ENCODE measurements around the gene GEMIN7.
A peak's percentile ranks its signal among the peaks of the same experiment; 100 is the strongest.

GEMIN7 gene

DNA sequence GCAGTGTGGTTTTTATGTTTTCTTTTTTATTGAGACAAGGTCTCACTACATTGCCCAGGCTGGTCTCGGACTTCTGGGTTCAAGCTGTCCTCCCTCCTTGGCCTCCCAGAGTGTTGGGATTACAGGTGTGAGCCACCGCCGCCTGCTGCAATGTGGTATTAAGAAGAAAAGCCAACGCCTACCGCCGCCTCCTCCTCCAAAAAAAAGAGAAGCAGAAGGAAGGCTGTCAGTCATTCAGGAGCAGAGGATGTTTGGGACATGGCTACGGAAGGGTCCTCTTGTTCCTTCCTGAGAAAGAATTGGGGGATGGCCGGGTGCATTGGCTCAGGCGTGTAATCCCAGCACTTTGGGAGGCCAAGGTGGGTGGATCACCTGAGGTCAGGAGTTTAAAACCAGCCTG lies 15.1 kb downstream of the GEMIN7 start:
- Mint-ChIP-seq H3K36me3 (ENCODE audit: low read depth) (peaks cover 26% of the 10 kb centered on the region), H3K4me1 (peaks cover 76% of the 10 kb centered on the region), H3K27ac (peak overlapping the region; percentile 92), H3K27me3 (ENCODE audit: low read depth, poor library complexity) (no peaks in the 10 kb centered on the region), H3K9me3 (no peaks in the 10 kb centered on the region), H3K4me3 (peak overlapping the region; percentile 98)
- TF ChIP-seq, protein P1, sequence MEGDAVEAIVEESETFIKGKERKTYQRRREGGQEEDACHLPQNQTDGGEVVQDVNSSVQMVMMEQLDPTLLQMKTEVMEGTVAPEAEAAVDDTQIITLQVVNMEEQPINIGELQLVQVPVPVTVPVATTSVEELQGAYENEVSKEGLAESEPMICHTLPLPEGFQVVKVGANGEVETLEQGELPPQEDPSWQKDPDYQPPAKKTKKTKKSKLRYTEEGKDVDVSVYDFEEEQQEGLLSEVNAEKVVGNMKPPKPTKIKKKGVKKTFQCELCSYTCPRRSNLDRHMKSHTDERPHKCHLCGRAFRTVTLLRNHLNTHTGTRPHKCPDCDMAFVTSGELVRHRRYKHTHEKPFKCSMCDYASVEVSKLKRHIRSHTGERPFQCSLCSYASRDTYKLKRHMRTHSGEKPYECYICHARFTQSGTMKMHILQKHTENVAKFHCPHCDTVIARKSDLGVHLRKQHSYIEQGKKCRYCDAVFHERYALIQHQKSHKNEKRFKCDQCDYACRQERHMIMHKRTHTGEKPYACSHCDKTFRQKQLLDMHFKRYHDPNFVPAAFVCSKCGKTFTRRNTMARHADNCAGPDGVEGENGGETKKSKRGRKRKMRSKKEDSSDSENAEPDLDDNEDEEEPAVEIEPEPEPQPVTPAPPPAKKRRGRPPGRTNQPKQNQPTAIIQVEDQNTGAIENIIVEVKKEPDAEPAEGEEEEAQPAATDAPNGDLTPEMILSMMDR (IDR thresholded peaks at IDR 0.05), result no peak
- no peak for DNase-seq

DNA sequence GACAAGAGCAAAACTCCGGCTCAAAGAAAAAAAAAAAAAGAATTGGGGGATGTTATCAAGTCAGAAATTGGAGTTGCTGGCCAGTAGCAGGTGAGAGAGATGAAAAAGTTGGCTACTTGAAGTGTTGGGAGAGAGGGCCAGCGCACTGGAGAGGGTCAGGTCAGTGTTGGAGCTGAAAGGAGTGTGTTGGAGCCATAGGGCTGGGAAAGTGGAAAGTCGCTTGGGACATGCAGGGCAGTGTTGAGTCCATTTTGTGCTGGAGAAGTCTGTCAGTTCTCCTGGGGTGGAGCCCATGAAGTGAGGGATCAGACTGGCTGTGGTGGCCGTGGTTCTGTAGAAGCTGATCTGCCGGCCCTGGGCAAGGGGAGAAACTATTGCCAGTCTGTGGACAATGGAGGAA lies 15.6 kb downstream of the GEMIN7 start:
- Mint-ChIP-seq H3K4me3 (peak overlapping the region; percentile 98), H3K4me1 (peaks cover 81% of the 10 kb centered on the region), H3K27me3 (ENCODE audit: low read depth, poor library complexity) (no peaks in the 10 kb centered on the region), H3K9me3 (no peaks in the 10 kb centered on the region), H3K27ac (no peak overlapping the region), H3K36me3 (ENCODE audit: low read depth) (peaks cover 23% of the 10 kb centered on the region)
- TF ChIP-seq, protein P1 (IDR thresholded peaks at IDR 0.05), result no peak
- DNase-seq, result no peak

DNA sequence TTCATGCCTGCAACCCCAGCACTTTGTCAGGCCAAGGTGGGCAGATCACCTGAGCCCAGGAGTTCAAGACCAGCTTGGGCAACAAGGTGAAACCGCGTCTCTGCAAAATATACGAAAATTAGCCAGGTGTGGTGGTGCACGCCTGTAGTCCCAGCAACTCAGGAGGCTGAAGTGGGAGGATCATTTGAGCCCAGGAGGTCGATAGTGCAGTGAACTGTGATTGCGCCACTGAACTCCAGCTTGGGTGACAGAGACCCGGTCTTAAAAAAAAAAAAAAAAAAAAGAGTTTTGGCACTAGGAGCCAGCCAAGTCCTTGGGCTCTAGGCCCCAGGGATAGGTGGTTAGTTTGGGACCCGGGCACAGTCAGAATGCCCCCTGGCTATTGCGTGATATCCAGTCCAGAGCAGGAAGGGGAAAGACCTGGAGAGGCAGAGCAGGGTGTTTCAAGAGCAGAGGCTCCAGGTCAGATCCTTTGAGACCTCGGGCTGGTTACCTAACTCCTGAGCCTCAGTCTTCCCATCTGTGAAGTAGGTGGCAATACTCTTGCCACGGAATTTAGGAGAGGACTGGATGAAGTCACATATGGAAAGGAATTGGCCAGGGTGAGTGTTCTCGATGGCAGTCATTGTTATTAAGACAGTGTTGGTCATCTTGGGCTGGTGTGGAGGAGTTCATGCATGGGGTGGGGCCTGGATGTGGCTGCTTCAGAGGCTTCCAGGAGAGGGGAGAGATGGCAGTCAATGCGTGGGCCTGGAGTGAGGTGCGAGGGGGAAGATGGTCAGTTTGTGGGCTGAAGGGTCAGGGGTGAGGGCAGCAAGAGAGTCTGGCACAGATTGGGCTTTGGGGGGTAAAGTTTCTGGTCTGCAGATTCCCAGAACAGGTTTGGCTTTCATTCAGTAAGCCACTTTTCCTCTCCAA lies 16.7 kb downstream of the GEMIN7 start:
- peaks cover 18% of the 10 kb centered on the region for H3K36me3 Mint-ChIP-seq (ENCODE audit: low read depth)
- TF ChIP-seq, protein P1 (IDR thresholded peaks at IDR 0.05), result no peak
- DNase-seq, result no peak
- no peaks in the 10 kb centered on the region for H3K27me3 Mint-ChIP-seq (ENCODE audit: low read depth, poor library complexity)
- H3K9me3 Mint-ChIP-seq, result no peaks in the 10 kb centered on the region
- H3K27ac Mint-ChIP-seq, result peak overlapping the region; percentile 71
- H3K4me1 Mint-ChIP-seq, result peaks cover 82% of the 10 kb centered on the region
- H3K4me3 Mint-ChIP-seq, result peak overlapping the region; percentile 41

DNA sequence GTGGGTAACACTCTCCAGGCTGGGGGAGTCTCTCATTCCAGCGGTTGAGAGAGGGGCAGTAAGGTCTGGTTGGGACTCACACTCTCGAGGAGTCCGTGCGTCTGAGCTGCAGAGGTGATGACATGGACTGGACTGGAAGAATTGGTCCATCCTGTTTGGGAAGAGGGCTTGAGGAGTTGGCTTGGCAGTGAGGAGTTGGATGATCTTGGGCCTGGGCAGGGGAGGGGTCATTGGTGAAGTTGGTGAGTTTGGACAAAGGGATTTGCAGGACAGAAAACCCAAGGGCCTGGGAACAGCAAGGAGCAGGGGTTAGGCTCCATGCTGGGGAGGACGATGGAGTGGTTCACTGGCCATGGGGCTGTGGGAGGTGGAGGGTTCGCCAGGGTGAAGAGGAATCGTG lies 17.6 kb downstream of the GEMIN7 start:
- no peak for DNase-seq
- Mint-ChIP-seq H3K36me3 (ENCODE audit: low read depth) (peaks cover 12% of the 10 kb centered on the region), H3K27ac (peak overlapping the region; percentile 5), H3K4me3 (peak overlapping the region; percentile 23), H3K9me3 (no peaks in the 10 kb centered on the region), H3K4me1 (peaks cover 84% of the 10 kb centered on the region), H3K27me3 (ENCODE audit: low read depth, poor library complexity) (peaks cover 4% of the 10 kb centered on the region)
- TF ChIP-seq, protein P1 (IDR thresholded peaks at IDR 0.05), result no peak

DNA sequence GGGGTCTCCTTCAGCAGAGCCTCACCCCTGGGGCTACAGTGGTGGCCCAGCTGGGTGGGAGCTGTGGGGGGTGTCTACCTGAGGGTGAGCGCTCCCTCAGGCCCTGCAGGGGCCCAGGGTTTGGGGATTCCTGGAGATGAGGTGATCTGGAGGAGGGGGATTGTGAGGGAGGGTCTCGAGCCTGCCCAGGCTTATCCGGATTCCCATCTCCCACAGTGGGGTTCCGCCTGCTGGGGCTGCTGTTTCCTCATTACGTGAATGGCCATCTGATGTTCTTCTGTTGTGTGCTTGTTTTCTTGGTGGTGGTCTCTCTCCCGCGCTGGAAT lies 18.4 kb downstream of the GEMIN7 start:
- Mint-ChIP-seq H3K9me3 (no peaks in the 10 kb centered on the region), H3K27me3 (ENCODE audit: low read depth, poor library complexity) (peaks cover 4% of the 10 kb centered on the region), H3K4me3 (peak overlapping the region; percentile 57), H3K4me1 (peaks cover 89% of the 10 kb centered on the region), H3K27ac (peak overlapping the region; percentile 95), H3K36me3 (ENCODE audit: low read depth) (peaks cover 12% of the 10 kb centered on the region)
- DNase-seq, result no peak
- TF ChIP-seq, protein P1 (IDR thresholded peaks at IDR 0.05), result no peak

Measured in nephron progenitor cell (in vitro differentiated cells).